ENCODE data around the gene PPARD. TPM values are rescaled to one million over a fixed set of nuclear protein-coding genes. Genes with fewer than 3 reads are reported as not detected.

Gene PPARD
- total and polyA plus RNA-seq, 2 of the 13 experiments (the other 11 are each of a cell fraction or from before 2014, with no cell fraction given): 6.1 to 13.3 TPM

DNA sequence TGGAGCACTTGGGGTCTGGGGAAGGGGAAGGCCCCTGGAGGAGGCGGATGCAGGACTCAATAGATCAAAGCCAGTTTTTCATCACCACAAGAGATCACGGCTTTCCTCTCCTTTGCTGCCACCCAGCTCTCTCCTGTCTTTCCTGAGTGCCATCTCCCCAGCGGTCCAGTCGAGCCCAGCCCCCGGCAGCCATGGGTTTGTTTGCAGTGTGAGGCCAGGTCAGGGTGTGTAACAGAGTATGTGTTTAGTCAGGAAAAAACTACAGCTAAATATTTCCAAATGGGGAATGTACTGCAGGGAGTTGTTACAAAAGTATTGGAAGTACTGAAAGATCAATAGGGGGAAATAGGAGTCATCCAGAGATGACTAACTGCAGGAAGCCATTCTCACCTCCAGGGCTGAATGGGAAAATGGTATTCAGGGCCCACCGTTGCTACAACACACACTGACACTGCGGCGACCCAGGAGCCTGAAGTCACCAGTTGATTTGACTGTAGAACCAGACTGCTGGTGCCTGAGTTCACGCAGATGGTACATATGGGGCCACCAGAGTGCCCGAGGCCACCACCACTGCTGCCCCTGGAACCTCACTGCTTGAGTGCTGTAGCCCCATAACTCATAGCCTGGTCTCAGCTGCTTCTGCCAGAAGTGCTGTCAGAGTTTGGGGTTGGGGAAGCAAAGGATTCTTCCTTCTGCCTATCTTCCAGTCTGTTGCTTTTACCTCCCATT, 86.2 kb downstream of the PPARD start (continued):
- TF ChIP-seq, protein P1, sequence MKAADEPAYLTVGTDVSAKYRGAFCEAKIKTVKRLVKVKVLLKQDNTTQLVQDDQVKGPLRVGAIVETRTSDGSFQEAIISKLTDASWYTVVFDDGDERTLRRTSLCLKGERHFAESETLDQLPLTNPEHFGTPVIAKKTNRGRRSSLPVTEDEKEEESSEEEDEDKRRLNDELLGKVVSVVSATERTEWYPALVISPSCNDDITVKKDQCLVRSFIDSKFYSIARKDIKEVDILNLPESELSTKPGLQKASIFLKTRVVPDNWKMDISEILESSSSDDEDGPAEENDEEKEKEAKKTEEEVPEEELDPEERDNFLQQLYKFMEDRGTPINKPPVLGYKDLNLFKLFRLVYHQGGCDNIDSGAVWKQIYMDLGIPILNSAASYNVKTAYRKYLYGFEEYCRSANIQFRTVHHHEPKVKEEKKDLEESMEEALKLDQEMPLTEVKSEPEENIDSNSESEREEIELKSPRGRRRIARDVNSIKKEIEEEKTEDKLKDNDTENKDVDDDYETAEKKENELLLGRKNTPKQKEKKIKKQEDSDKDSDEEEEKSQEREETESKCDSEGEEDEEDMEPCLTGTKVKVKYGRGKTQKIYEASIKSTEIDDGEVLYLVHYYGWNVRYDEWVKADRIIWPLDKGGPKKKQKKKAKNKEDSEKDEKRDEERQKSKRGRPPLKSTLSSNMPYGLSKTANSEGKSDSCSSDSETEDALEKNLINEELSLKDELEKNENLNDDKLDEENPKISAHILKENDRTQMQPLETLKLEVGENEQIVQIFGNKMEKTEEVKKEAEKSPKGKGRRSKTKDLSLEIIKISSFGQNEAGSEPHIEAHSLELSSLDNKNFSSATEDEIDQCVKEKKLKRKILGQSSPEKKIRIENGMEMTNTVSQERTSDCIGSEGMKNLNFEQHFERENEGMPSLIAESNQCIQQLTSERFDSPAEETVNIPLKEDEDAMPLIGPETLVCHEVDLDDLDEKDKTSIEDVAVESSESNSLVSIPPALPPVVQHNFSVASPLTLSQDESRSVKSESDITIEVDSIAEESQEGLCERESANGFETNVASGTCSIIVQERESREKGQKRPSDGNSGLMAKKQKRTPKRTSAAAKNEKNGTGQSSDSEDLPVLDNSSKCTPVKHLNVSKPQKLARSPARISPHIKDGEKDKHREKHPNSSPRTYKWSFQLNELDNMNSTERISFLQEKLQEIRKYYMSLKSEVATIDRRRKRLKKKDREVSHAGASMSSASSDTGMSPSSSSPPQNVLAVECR (CRISPR knock-in tag; IDR thresholded peaks at IDR 0.05; ENCODE audit: borderline replicate concordance): peak; percentile 57; the same call in 1 of the 2 replicates
- TF ChIP-seq ZNF674 (CRISPR knock-in tag; IDR thresholded peaks at IDR 0.05; ENCODE audit: low read depth) (no peak), SCMH1 (CRISPR knock-in tag; IDR thresholded peaks at IDR 0.05; ENCODE audit: borderline replicate concordance) (no peak), ZNF230 (CRISPR knock-in tag; IDR thresholded peaks at IDR 0.05) (peak; percentile 74; the same call in 1 of the 2 replicates), CC2D1A (CRISPR knock-in tag; IDR thresholded peaks at IDR 0.05) (no peak), SMC3 (IDR thresholded peaks at IDR 0.05; ENCODE audit: low read length) (peak; percentile 51), RAD51 (IDR thresholded peaks at IDR 0.05; ENCODE audit: borderline replicate concordance) (no peak), ZBTB7B (CRISPR knock-in tag; IDR thresholded peaks at IDR 0.05) (peak; percentile 62; the same call in 1 of the 2 replicates), IKZF1 (IDR thresholded peaks at IDR 0.05) (no peak), PAX8 (CRISPR knock-in tag; IDR thresholded peaks at IDR 0.05; ENCODE audit: borderline replicate concordance) (no peak), SOX6 (IDR thresholded peaks at IDR 0.05) (no peak), SOX6 (CRISPR knock-in tag; IDR thresholded peaks at IDR 0.05) (peak; percentile 75), ZNF12 (CRISPR knock-in tag; IDR thresholded peaks at IDR 0.05) (peak; percentile 61; the same call in 1 of the 2 replicates), CBX2 (IDR thresholded peaks at IDR 0.05; ENCODE audit: low read depth, low read length) (no peak), CBX2 (CRISPR knock-in tag; IDR thresholded peaks at IDR 0.05; ENCODE audit: low read depth) (no peak), FOXA1 (IDR thresholded peaks at IDR 0.05) (no peak; the same call in 1 of the 2 replicates), FOXA1 (CRISPR knock-in tag; IDR thresholded peaks at IDR 0.05) (peak; percentile 67)
- TF ChIP-seq, protein P2, sequence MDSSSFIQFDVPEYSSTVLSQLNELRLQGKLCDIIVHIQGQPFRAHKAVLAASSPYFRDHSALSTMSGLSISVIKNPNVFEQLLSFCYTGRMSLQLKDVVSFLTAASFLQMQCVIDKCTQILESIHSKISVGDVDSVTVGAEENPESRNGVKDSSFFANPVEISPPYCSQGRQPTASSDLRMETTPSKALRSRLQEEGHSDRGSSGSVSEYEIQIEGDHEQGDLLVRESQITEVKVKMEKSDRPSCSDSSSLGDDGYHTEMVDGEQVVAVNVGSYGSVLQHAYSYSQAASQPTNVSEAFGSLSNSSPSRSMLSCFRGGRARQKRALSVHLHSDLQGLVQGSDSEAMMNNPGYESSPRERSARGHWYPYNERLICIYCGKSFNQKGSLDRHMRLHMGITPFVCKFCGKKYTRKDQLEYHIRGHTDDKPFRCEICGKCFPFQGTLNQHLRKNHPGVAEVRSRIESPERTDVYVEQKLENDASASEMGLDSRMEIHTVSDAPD (CRISPR knock-in tag; IDR thresholded peaks at IDR 0.05): no peak
- TF ChIP-seq, protein P3, sequence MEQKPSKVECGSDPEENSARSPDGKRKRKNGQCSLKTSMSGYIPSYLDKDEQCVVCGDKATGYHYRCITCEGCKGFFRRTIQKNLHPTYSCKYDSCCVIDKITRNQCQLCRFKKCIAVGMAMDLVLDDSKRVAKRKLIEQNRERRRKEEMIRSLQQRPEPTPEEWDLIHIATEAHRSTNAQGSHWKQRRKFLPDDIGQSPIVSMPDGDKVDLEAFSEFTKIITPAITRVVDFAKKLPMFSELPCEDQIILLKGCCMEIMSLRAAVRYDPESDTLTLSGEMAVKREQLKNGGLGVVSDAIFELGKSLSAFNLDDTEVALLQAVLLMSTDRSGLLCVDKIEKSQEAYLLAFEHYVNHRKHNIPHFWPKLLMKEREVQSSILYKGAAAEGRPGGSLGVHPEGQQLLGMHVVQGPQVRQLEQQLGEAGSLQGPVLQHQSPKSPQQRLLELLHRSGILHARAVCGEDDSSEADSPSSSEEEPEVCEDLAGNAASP (CRISPR knock-in tag; IDR thresholded peaks at IDR 0.05; ENCODE audit: borderline replicate concordance): peak; percentile 77; the same call in 1 of the 2 replicates
- TF ChIP-seq, protein P4, sequence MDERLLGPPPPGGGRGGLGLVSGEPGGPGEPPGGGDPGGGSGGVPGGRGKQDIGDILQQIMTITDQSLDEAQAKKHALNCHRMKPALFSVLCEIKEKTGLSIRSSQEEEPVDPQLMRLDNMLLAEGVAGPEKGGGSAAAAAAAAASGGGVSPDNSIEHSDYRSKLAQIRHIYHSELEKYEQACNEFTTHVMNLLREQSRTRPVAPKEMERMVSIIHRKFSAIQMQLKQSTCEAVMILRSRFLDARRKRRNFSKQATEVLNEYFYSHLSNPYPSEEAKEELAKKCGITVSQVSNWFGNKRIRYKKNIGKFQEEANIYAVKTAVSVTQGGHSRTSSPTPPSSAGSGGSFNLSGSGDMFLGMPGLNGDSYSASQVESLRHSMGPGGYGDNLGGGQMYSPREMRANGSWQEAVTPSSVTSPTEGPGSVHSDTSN (CRISPR knock-in tag; IDR thresholded peaks at IDR 0.05): no peak
- TF ChIP-seq, protein P5, sequence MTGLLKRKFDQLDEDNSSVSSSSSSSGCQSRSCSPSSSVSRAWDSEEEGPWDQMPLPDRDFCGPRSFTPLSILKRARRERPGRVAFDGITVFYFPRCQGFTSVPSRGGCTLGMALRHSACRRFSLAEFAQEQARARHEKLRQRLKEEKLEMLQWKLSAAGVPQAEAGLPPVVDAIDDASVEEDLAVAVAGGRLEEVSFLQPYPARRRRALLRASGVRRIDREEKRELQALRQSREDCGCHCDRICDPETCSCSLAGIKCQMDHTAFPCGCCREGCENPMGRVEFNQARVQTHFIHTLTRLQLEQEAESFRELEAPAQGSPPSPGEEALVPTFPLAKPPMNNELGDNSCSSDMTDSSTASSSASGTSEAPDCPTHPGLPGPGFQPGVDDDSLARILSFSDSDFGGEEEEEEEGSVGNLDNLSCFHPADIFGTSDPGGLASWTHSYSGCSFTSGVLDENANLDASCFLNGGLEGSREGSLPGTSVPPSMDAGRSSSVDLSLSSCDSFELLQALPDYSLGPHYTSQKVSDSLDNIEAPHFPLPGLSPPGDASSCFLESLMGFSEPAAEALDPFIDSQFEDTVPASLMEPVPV (CRISPR knock-in tag; IDR thresholded peaks at IDR 0.05): 0 out of 2 replicates have a peak, but pooled peaks have one; percentile 27

All from HepG2 (cell line).